Measurements from ENCODE around the gene MYO16. TPM values are rescaled to one million over a fixed set of nuclear protein-coding genes. Genes with fewer than 3 reads are reported as not detected.

MYO16 gene
- total and polyA plus RNA-seq, 12 donors = 0.29 to 5.9 (median 1.4) TPM

GRCh38 chr13:108921238-108921637 is 291.8 kb downstream of the MYO16 start:
- ATAC-seq (no peak), DNase-seq (no peak)
- intact Hi-C loops (cut with DNase I) = no loop called here
- no peaks in the 10 kb centered on the region for H3K9me3 ChIP-seq
- WGBS, 2 donors = 64 to 68% methylated on average over 1 of the region's 1 CpG
- TF ChIP-seq, protein P1, sequence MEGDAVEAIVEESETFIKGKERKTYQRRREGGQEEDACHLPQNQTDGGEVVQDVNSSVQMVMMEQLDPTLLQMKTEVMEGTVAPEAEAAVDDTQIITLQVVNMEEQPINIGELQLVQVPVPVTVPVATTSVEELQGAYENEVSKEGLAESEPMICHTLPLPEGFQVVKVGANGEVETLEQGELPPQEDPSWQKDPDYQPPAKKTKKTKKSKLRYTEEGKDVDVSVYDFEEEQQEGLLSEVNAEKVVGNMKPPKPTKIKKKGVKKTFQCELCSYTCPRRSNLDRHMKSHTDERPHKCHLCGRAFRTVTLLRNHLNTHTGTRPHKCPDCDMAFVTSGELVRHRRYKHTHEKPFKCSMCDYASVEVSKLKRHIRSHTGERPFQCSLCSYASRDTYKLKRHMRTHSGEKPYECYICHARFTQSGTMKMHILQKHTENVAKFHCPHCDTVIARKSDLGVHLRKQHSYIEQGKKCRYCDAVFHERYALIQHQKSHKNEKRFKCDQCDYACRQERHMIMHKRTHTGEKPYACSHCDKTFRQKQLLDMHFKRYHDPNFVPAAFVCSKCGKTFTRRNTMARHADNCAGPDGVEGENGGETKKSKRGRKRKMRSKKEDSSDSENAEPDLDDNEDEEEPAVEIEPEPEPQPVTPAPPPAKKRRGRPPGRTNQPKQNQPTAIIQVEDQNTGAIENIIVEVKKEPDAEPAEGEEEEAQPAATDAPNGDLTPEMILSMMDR (IDR thresholded peaks at IDR 0.05) = no peak
- peaks cover 0 to 2% (median 0%) of the 10 kb centered on the region in 9 donors for H3K4me1 ChIP-seq
- no peak overlapping the region for H3K27ac ChIP-seq
- no peaks in the 10 kb centered on the region for H3K36me3 ChIP-seq
- H3K4me3 ChIP-seq = no peak overlapping the region
- H3K27me3 ChIP-seq = no peaks in the 10 kb centered on the region

DNA sequence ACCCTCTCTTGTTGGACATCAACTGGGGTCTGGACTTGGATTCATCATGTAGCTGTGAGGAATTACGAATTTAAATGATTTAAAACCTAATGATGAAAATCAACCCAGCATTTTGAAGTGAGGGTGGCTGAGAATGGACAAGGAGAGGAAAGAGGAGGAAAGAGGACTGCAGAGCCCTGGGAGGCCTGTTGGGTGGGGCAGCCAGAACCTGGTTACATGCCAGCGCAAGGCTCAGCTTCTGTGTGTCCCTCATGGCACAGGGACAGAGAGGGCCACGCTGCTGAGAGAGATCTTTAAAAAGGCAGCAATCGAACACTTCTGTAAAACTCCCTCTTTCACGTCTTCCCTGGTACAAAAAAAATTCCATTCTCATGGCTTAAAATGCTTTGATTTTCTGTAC is 292.7 kb downstream of the MYO16 start:
- ATAC-seq (no peak), DNase-seq (no peak)
- 75 to 85% methylated on average over 5 of the region's 5 CpGs for WGBS, 2 donors
- Histone ChIP-seq H3K36me3 (no peaks in the 10 kb centered on the region), H3K4me3 (no peak overlapping the region), H3K27me3 (no peaks in the 10 kb centered on the region), H3K4me1 (peaks cover 0 to 7% (median 0%) of the 10 kb centered on the region in 9 donors), H3K9me3 (no peaks in the 10 kb centered on the region), H3K27ac (no peak overlapping the region)
- intact Hi-C loops (cut with DNase I) = no loop called here
- TF ChIP-seq, protein P1 (IDR thresholded peaks at IDR 0.05) = no peak

DNA sequence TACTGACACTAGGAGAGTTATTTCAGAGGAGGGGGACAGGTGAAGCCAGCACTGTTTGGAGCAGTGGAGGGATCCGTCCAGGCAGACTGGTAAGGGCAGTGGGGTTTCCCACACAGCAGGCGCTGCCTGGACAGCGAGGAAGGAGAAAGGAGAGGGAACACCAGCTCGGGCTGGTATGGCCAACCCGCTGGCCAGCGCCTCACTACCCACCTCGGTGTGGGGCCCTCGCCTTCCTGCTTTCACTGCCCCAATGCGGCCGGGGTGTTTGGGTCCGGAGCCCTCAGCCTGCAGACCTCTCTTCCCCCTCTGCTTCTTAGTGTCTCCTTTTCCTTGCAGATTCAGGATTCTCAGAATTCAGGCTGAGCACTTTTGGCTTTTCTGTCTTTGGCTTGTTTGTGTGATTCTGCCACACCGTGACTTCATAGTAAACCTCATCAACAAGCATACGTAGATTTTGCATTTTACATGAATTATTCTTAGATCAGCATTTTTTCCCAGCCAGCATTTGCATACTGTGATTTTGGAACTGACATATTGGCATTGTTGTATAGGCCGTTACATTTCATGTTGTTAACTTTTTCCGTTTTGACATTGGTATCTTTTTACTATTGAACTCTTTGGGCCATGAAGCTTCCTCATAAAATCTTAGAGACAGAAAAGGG is 294.1 kb downstream of the MYO16 start:
- Histone ChIP-seq H3K27ac (no peak overlapping the region), H3K27me3 (no peaks in the 10 kb centered on the region), H3K4me3 (no peak overlapping the region), H3K36me3 (no peaks in the 10 kb centered on the region), H3K4me1 (peaks cover 0 to 9% (median 0%) of the 10 kb centered on the region in 9 donors), H3K9me3 (no peaks in the 10 kb centered on the region)
- TF ChIP-seq, protein P1 (IDR thresholded peaks at IDR 0.05) = no peak
- intact Hi-C loops (cut with DNase I) = no loop called here
- ATAC-seq (no peak), DNase-seq (no peak)
- 86 to 92% methylated on average over 15 of the region's 15 CpGs for WGBS, 2 donors

- Histone ChIP-seq H3K36me3 (no peaks in the 10 kb centered on the region), H3K4me1 (peaks cover 0 to 9% (median 0%) of the 10 kb centered on the region in 9 donors), H3K27ac (no peak overlapping the region), H3K4me3 (no peak overlapping the region), H3K9me3 (no peaks in the 10 kb centered on the region), H3K27me3 (no peaks in the 10 kb centered on the region)
- intact Hi-C loops (cut with DNase I) = no loop called here
- WGBS, 2 donors = 77 to 82% methylated on average over 5 of the region's 5 CpGs
- TF ChIP-seq, protein P1 (IDR thresholded peaks at IDR 0.05) = no peak
- DNase-seq (no peak), ATAC-seq (no peak)
These were observed 294.7 kb downstream of the MYO16 start for GRCh38 chr13:108924134-108924533.
